ENCODE measurements around the gene ANKRD35. TPM values are rescaled to one million over a fixed set of nuclear protein-coding genes. Genes with fewer than 3 reads are reported as not detected.

Gene ANKRD35
- total RNA-seq, 1 donor from 2014 or later: 0.16 TPM

- H3K9me3 ChIP-seq (ENCODE audit: insufficient read depth, low read depth, low read length): no peaks in the 10 kb centered on the region
- H3K4me3 ChIP-seq (ENCODE audit: insufficient read depth, low read depth, low read length): no peak overlapping the region
- H3K27me3 ChIP-seq (ENCODE audit: insufficient read depth, low read length): no peaks in the 10 kb centered on the region
- no peaks in the 10 kb centered on the region for H3K36me3 ChIP-seq (ENCODE audit: insufficient read depth, low read length)
- Mint-ChIP-seq H3K4me1 (ENCODE audit: low read depth, unreplicated experiment) (peaks cover 25% of the 10 kb centered on the region), H3K27me3 (ENCODE audit: low read depth, unreplicated experiment) (peaks cover 11% of the 10 kb centered on the region), H3K36me3 (ENCODE audit: low read depth, unreplicated experiment) (peaks cover 5% of the 10 kb centered on the region), H3K9me3 (ENCODE audit: unreplicated experiment) (no peaks in the 10 kb centered on the region), H3K27ac (ENCODE audit: unreplicated experiment) (no peak overlapping the region), H3K4me3 (ENCODE audit: unreplicated experiment) (no peak overlapping the region)
- no peak for DNase-seq (ENCODE audit: low read depth)
- H3K4me2 ChIP-seq (ENCODE audit: low read length): no peak overlapping the region
- no peak for FAIRE-seq
- no peaks in the 10 kb centered on the region for H3K79me2 ChIP-seq (ENCODE audit: insufficient read depth, low read length)
- no peak for TF ChIP-seq EZH2 (IDR thresholded peaks at IDR 0.05; ENCODE audit: insufficient read depth, low read length)
- no peak for TF ChIP-seq CTCF (IDR thresholded peaks at IDR 0.05; ENCODE audit: insufficient read depth, low read depth, low read length)
- H4K20me1 ChIP-seq (ENCODE audit: insufficient read depth, low read length): no peaks in the 10 kb centered on the region
- H3K27ac ChIP-seq (ENCODE audit: low read depth, low read length): no peak overlapping the region
- H3K4me1 ChIP-seq (ENCODE audit: insufficient read depth, low read length): peaks cover 24% of the 10 kb centered on the region
- H2AFZ ChIP-seq (ENCODE audit: low read depth, low read length): no peak overlapping the region
- no peak overlapping the region for H3K9ac ChIP-seq (ENCODE audit: low read length)
Observed at GRCh38 chr1:145895471-145895870, 9.8 kb upstream of the ANKRD35 start.

GRCh38 chr1:145893306-145894055 is 7.8 kb upstream of the ANKRD35 start:
- Mint-ChIP-seq H3K4me3 (ENCODE audit: unreplicated experiment) (no peak overlapping the region), H3K36me3 (ENCODE audit: low read depth, unreplicated experiment) (peaks cover 8% of the 10 kb centered on the region), H3K9me3 (ENCODE audit: unreplicated experiment) (no peaks in the 10 kb centered on the region), H3K27me3 (ENCODE audit: low read depth, unreplicated experiment) (peaks cover 11% of the 10 kb centered on the region), H3K4me1 (ENCODE audit: low read depth, unreplicated experiment) (peaks cover 20% of the 10 kb centered on the region), H3K27ac (ENCODE audit: unreplicated experiment) (no peak overlapping the region)
- Histone ChIP-seq H3K27ac (ENCODE audit: low read depth, low read length) (no peak overlapping the region), H3K4me1 (ENCODE audit: insufficient read depth, low read length) (peaks cover 24% of the 10 kb centered on the region), H3K79me2 (ENCODE audit: insufficient read depth, low read length) (no peaks in the 10 kb centered on the region), H2AFZ (ENCODE audit: low read depth, low read length) (no peak overlapping the region), H3K4me3 (ENCODE audit: insufficient read depth, low read depth, low read length) (no peak overlapping the region), H3K9me3 (ENCODE audit: insufficient read depth, low read depth, low read length) (no peaks in the 10 kb centered on the region), H4K20me1 (ENCODE audit: insufficient read depth, low read length) (no peaks in the 10 kb centered on the region), H3K27me3 (ENCODE audit: insufficient read depth, low read length) (no peaks in the 10 kb centered on the region), H3K9ac (ENCODE audit: low read length) (no peak overlapping the region), H3K4me2 (ENCODE audit: low read length) (peak overlapping the region; percentile 77), H3K36me3 (ENCODE audit: insufficient read depth, low read length) (no peaks in the 10 kb centered on the region)
- TF ChIP-seq CTCF (IDR thresholded peaks at IDR 0.05; ENCODE audit: insufficient read depth, low read depth, low read length) (no peak), EZH2 (IDR thresholded peaks at IDR 0.05; ENCODE audit: insufficient read depth, low read length) (no peak)
- no peak for DNase-seq (ENCODE audit: low read depth)
- no peak for FAIRE-seq

- Histone ChIP-seq H3K36me3 (ENCODE audit: insufficient read depth, low read length) (no peaks in the 10 kb centered on the region), H3K27ac (ENCODE audit: low read depth, low read length) (peak overlapping the region; percentile 86), H3K4me2 (ENCODE audit: low read length) (peak overlapping the region; percentile 77), H4K20me1 (ENCODE audit: insufficient read depth, low read length) (no peaks in the 10 kb centered on the region), H3K9me3 (ENCODE audit: insufficient read depth, low read depth, low read length) (no peaks in the 10 kb centered on the region), H3K9ac (ENCODE audit: low read length) (peak overlapping the region; percentile 51), H3K4me3 (ENCODE audit: insufficient read depth, low read depth, low read length) (peak overlapping the region; percentile 11), H3K79me2 (ENCODE audit: insufficient read depth, low read length) (no peaks in the 10 kb centered on the region), H3K27me3 (ENCODE audit: insufficient read depth, low read length) (no peaks in the 10 kb centered on the region), H3K4me1 (ENCODE audit: insufficient read depth, low read length) (peaks cover 24% of the 10 kb centered on the region), H2AFZ (ENCODE audit: low read depth, low read length) (peak overlapping the region; percentile 15)
- DNase-seq (ENCODE audit: low read depth): peak; percentile 59
- FAIRE-seq: no peak
- no peaks in the 10 kb centered on the region for H3K9me3 Mint-ChIP-seq (ENCODE audit: unreplicated experiment)
- peak overlapping the region; percentile 94 for H3K27ac Mint-ChIP-seq (ENCODE audit: unreplicated experiment)
- H3K4me1 Mint-ChIP-seq (ENCODE audit: low read depth, unreplicated experiment): peaks cover 17% of the 10 kb centered on the region
- H3K27me3 Mint-ChIP-seq (ENCODE audit: low read depth, unreplicated experiment): peaks cover 11% of the 10 kb centered on the region
- peaks cover 8% of the 10 kb centered on the region for H3K36me3 Mint-ChIP-seq (ENCODE audit: low read depth, unreplicated experiment)
- peak overlapping the region; percentile 69 for H3K4me3 Mint-ChIP-seq (ENCODE audit: unreplicated experiment)
- TF ChIP-seq CTCF (IDR thresholded peaks at IDR 0.05; ENCODE audit: insufficient read depth, low read depth, low read length) (no peak), EZH2 (IDR thresholded peaks at IDR 0.05; ENCODE audit: insufficient read depth, low read length) (no peak)
Observed at GRCh38 chr1:145892486-145893087, 6.9 kb upstream of the ANKRD35 start.
